Endothelial cell of umbilical vein (primary cell): ENCODE measurements around the gene MACROD2. TPM values are rescaled to one million over a fixed set of nuclear protein-coding genes. Genes with fewer than 3 reads are reported as not detected.

Experiments
- BruUV-seq: library from RNA; stranded (reverse); fragments of 400-500 nt; replicated peaks from 2 replicates; lab custom pipeline; 2021; lab: Mats Ljungman, UMichigan
- CTCF ChIA-PET: fragments of 300-600, 350-600 bp; sonication (Branson Sonifier 250); formaldehyde crosslinking; loops from one replicate; lab custom pipeline; 2021; ENCODE audit warnings: antibody characterized with exemption, inconsistent platforms; lab: Charles Lee
- POLR2A ChIA-PET: fragments of 300-600, 350-600 bp; sonication (Branson Sonifier 250); formaldehyde crosslinking; loops from one replicate; lab custom pipeline; 2021; ENCODE audit warnings: antibody characterized with exemption, inconsistent platforms; lab: Charles Lee
- DNase-seq: peaks from one replicate; pipeline ENCODE4 v3.0.0-alpha.2; 2011; ENCODE audit warnings: low read depth, low spot score
- FAIRE-seq: peaks from 2 replicates; lab custom pipeline; 2011; peaks lifted over from hg19 to GRCh38; lab: Jason Lieb, UNC
- H2AFZ ChIP-seq: 2 replicates; pipeline ENCODE4 v1.6.0; 2012; ENCODE audit warnings: low read depth, low read length, control low read depth, inconsistent platforms
- H3K27ac ChIP-seq: 2 replicates; pipeline ENCODE4 v1.5.1; 2011; ENCODE audit warnings: low read depth, mild to moderate bottlenecking, control low read depth, low read length, moderate library complexity; ENCODE audit not compliant: insufficient read depth
- H3K27me3 ChIP-seq, 2 experiments: 2 replicates each; pipeline versions ENCODE4 v1.6.0 to v1.6.1; 2011; ENCODE audit warnings: low read length in 2 of 2, mixed read lengths in 1 of 2; ENCODE audit not compliant: control insufficient read depth in 2 of 2, insufficient read depth in 2 of 2
- H3K36me3 ChIP-seq, 2 experiments: 2 replicates in 1 of 2; 3 replicates in 1 of 2; pipeline ENCODE4 v1.5.1; 2011; ENCODE audit warnings: low read length in 2 of 2, mild to moderate bottlenecking in 1 of 2, moderate library complexity in 1 of 2; ENCODE audit not compliant: control insufficient read depth in 2 of 2, insufficient read depth in 2 of 2; ENCODE audit errors: extremely low read depth in 1 of 2
- H3K4me1 ChIP-seq: 3 replicates; pipeline ENCODE4 v1.5.1; 2011; ENCODE audit warnings: mild to moderate bottlenecking, low read length; ENCODE audit not compliant: control insufficient read depth, insufficient read depth; ENCODE audit errors: extremely low read depth
- H3K4me2 ChIP-seq: 2 replicates; pipeline ENCODE4 v1.6.1; 2011; ENCODE audit warnings: low read length, control low read depth, mixed read lengths; ENCODE audit not compliant: insufficient read depth
- H3K4me3 ChIP-seq, 3 experiments: fragments of 200-600 bp in 1 of 3; sonication (generic), shearing (Covaris generic) in 1 of 3; replicated peaks in 1 of 3; 2 replicates each; pipeline ENCODE4 v1.5.1; 2011 to 2016; ENCODE audit warnings: control low read depth in 3 of 3, low read length in 3 of 3, mild to moderate bottlenecking in 2 of 3, inconsistent platforms in 1 of 3, low read depth in 1 of 3, moderate library complexity in 1 of 3; ENCODE audit not compliant: insufficient read depth in 1 of 3
- H3K79me2 ChIP-seq: 2 replicates; pipeline ENCODE4 v1.6.0; 2012; ENCODE audit warnings: low read length, inconsistent platforms; ENCODE audit not compliant: control insufficient read depth, insufficient read depth
- H3K9ac ChIP-seq: replicated peaks from 2 replicates; pipeline ENCODE3; 2011; ENCODE audit warnings: low read length, control low read depth; ENCODE audit not compliant: insufficient read depth; ENCODE audit errors: extremely low read depth
- H3K9me1 ChIP-seq: replicated peaks from 3 replicates; pipeline ENCODE4 v1.6.0; 2011; ENCODE audit warnings: mild to moderate bottlenecking, low read length; ENCODE audit not compliant: control insufficient read depth, insufficient read depth; ENCODE audit errors: extremely low read depth
- H3K9me3 ChIP-seq: replicated peaks from 2 replicates; pipeline ENCODE4 v1.5.1; 2012; ENCODE audit warnings: low read length, inconsistent platforms; ENCODE audit not compliant: control insufficient read depth, insufficient read depth
- H4K20me1 ChIP-seq: replicated peaks from 2 replicates; pipeline ENCODE3; 2011; ENCODE audit warnings: mild to moderate bottlenecking, low read length; ENCODE audit not compliant: control insufficient read depth, insufficient read depth; ENCODE audit errors: extremely low read depth
- EZH2 ChIP-seq: IDR thresholded peaks from 2 replicates; pipeline ENCODE4 v1.6.1; 2012; ENCODE audit warnings: borderline replicate concordance, low read depth, mild to moderate bottlenecking, moderate library complexity, low read length, inconsistent platforms; ENCODE audit not compliant: severe bottlenecking
- FOS ChIP-seq: IDR thresholded peaks from 2 replicates; pipeline ENCODE4 v1.6.1; 2011; ENCODE audit warnings: mild to moderate bottlenecking, low read length, moderate library complexity, borderline replicate concordance; ENCODE audit not compliant: insufficient read depth
- GATA2 ChIP-seq: IDR thresholded peaks from 2 replicates; pipeline ENCODE4 v1.7.0; 2011; ENCODE audit warnings: low read depth, mild to moderate bottlenecking, moderate library complexity, mixed read lengths, low read length; ENCODE audit not compliant: insufficient read length, insufficient read depth
- JUN ChIP-seq: IDR thresholded peaks from 2 replicates; pipeline ENCODE4 v1.6.1; 2011; ENCODE audit warnings: borderline replicate concordance, low read depth; ENCODE audit not compliant: insufficient read length, insufficient read depth
- MYC ChIP-seq: IDR thresholded peaks from one replicate; pipeline ENCODE4 v1.6.1; 2011; ENCODE audit warnings: mild to moderate bottlenecking, low read depth, low read length
- POLR2A ChIP-seq: IDR thresholded peaks from 2 replicates; pipeline ENCODE4 v1.6.1; 2012; ENCODE audit warnings: low read depth, mild to moderate bottlenecking, control low read depth, low read length
- POLR2AphosphoS5 ChIP-seq: IDR thresholded peaks from 2 replicates; pipeline ENCODE4 v1.6.1; 2012; ENCODE audit warnings: low read depth, mild to moderate bottlenecking, control low read depth, low read length, moderate library complexity; ENCODE audit not compliant: insufficient read depth
- dilution Hi-C: fragments of 300-500 bp; cut with MboI; formaldehyde crosslinking; loops from one replicate; pipeline ENCODE4 v1.15.0; 2019; ENCODE audit warnings: low sequenced_read_pairs; ENCODE audit not compliant: extremely low pct_ligation_motif_present
- intact Hi-C: fragments of 100-400 bp; cut with micrococcal nuclease; formaldehyde crosslinking; loops from one replicate; pipeline ENCODE4 v1.10.0; 2022
- polyA plus RNA-seq, 4 experiments: library from polyadenylated mRNA; depleted of rRNA in 3 of 4; stranded (reverse) in 3 of 4; unstranded in 1 of 4; fragments of >200 nt; gene quantifications; 2 replicates each; pipeline versions ENCODE4 v1.2.1 to v1.2.3, GENCODE V29; 2011 to 2012; ENCODE audit warnings: missing spikeins in 1 of 4
- total RNA-seq: library from RNA; stranded (reverse); gene quantifications from 2 replicates; pipeline ENCODE4 v1.2.3, GENCODE V29; 2021
- TF ChIP-seq, protein P1 (sequence below), 2 donors: IDR thresholded peaks; 1 replicate in 1 of 2; 2 replicates in 1 of 2; pipeline ENCODE4 v1.5.1; 2011; ENCODE audit warnings: low read length in 2 of 2, mild to moderate bottlenecking in 2 of 2, moderate library complexity in 2 of 2, control low read depth in 1 of 2, inconsistent platforms in 1 of 2, low read depth in 1 of 2; ENCODE audit not compliant: insufficient read depth in 1 of 2; ENCODE audit errors: extremely low read depth in 1 of 2
- TF ChIP-seq, protein P2 (sequence below): IDR thresholded peaks from 2 replicates; pipeline ENCODE4 v1.6.1; 2011; ENCODE audit not compliant: insufficient read depth, insufficient read length

Gene MACROD2
- total and polyA plus RNA-seq, 2 donors (not counting 3 experiments of a cell fraction or from before 2014, with no cell fraction given), result 0.11 to 0.73 TPM

DNA sequence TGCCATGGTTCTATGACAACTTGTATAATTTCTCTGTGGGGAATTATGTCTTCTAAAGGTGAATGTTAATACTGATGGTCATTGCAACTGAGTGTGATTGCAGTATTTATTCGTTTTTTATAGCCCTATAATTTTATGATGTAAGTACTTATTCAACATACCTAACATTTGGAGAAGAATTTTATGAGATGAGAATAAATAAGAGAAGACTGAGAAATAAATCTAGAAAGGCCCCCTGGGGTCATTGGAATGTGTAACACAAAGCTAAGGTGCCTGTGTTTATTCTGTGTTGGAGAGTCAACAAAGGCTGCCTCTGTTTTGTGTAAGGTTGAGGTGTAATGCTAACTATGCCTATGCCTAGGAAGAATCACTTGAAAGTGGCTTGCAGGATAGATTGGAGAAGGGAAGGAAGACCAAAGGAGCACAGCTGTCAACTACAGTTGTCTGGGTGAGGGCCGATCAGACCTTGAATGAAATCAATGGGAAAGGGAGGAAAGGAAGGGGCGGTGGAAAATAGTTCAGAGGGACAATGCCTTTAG lies 1501.3 kb downstream of the MACROD2 start:
- TF ChIP-seq, protein P1, sequence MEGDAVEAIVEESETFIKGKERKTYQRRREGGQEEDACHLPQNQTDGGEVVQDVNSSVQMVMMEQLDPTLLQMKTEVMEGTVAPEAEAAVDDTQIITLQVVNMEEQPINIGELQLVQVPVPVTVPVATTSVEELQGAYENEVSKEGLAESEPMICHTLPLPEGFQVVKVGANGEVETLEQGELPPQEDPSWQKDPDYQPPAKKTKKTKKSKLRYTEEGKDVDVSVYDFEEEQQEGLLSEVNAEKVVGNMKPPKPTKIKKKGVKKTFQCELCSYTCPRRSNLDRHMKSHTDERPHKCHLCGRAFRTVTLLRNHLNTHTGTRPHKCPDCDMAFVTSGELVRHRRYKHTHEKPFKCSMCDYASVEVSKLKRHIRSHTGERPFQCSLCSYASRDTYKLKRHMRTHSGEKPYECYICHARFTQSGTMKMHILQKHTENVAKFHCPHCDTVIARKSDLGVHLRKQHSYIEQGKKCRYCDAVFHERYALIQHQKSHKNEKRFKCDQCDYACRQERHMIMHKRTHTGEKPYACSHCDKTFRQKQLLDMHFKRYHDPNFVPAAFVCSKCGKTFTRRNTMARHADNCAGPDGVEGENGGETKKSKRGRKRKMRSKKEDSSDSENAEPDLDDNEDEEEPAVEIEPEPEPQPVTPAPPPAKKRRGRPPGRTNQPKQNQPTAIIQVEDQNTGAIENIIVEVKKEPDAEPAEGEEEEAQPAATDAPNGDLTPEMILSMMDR (IDR thresholded peaks at IDR 0.05; ENCODE audit: extremely low read depth in 1 of 2, insufficient read depth in 1 of 2, low read depth in 1 of 2, low read length in 2 of 2), result no peak
- TF ChIP-seq, protein P2, sequence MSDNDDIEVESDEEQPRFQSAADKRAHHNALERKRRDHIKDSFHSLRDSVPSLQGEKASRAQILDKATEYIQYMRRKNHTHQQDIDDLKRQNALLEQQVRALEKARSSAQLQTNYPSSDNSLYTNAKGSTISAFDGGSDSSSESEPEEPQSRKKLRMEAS, result no peak
- TF ChIP-seq JUN (no peak), POLR2A (no peak), FOS (no peak), GATA2 (no peak), POLR2AphosphoS5 (no peak), EZH2 (no peak), MYC (no peak)
- no peak overlapping the region for H3K4me3 ChIP-seq
- no peak overlapping the region for H3K27ac ChIP-seq
- dilution Hi-C loops (no loop called here), intact Hi-C loops (no loop called here)
- no peaks in the 10 kb centered on the region for H3K4me1 ChIP-seq
- FAIRE-seq, result no peak
- H3K9ac ChIP-seq, result no peak overlapping the region
- no TSS peak for BruUV-seq
- H3K36me3 ChIP-seq, result no peaks in the 10 kb centered on the region
- H3K27me3 ChIP-seq, result no peaks in the 10 kb centered on the region
- no peaks in the 10 kb centered on the region for H3K9me1 ChIP-seq
- no peak for DNase-seq
- no peak overlapping the region for H2AFZ ChIP-seq
- no peaks in the 10 kb centered on the region for H3K79me2 ChIP-seq
- ChIA-PET POLR2A (no interaction called here), CTCF (no interaction called here)
- no peak overlapping the region for H3K4me2 ChIP-seq
- no peaks in the 10 kb centered on the region for H3K9me3 ChIP-seq
- no peaks in the 10 kb centered on the region for H4K20me1 ChIP-seq
